GM12878 (cell line): ENCODE measurements around the gene TGFBR3. TPM values are rescaled to one million over a fixed set of nuclear protein-coding genes. Genes with fewer than 3 reads are reported as not detected.

Experiments
- ATAC-seq: fragments of 200-7000 bp; cut with Tn5 transposase; 3 replicates; pipeline ENCODE4 v1.9.1; 2020; ENCODE audit warnings: mild to moderate bottlenecking, moderate library complexity
- BruUV-seq: library from RNA; stranded (reverse); fragments of 400-500 nt; replicated peaks from 2 replicates; lab custom pipeline; 2021; lab: Mats Ljungman, UMichigan
- CTCF ChIA-PET: fragments of 300-600 bp; sonication (Branson Sonifier 250); formaldehyde crosslinking; extraction: SDS; loops from one replicate; lab custom pipeline; 2021; ENCODE audit warnings: inconsistent platforms; lab: Yijun Ruan, JAX
- POLR2A ChIA-PET: fragments of 350-600 bp; formaldehyde crosslinking; extraction: SDS; loops from one replicate; lab custom pipeline; 2021; ENCODE audit warnings: inconsistent platforms; lab: Charles Lee
- RAD21 ChIA-PET: fragments of 300-600 bp; sonication (Branson Sonifier 250); formaldehyde crosslinking; loops from one replicate; lab custom pipeline; 2023; ENCODE audit warnings: antibody characterized with exemption; ENCODE audit not compliant: unreplicated experiment; lab: Charles Lee
- SMC1A ChIA-PET: fragments of 300-600 bp; sonication (Branson Sonifier 250); formaldehyde crosslinking; loops from one replicate; lab custom pipeline; 2023; ENCODE audit not compliant: unreplicated experiment, uncharacterized antibody; lab: Charles Lee
- DNase-seq: peaks from one replicate; pipeline ENCODE4 v3.0.0-alpha.2; 2011; ENCODE audit warnings: low read depth, low spot score
- FAIRE-seq: peaks from 3 replicates; lab custom pipeline; 2011; peaks lifted over from hg19 to GRCh38; lab: Jason Lieb, UNC
- H2AFZ ChIP-seq: 2 replicates; pipeline ENCODE4 v1.6.0; 2011; ENCODE audit warnings: low read depth, low read length, control low read depth; ENCODE audit not compliant: control insufficient read depth
- H3K27ac ChIP-seq: 2 replicates; pipeline ENCODE4 v1.5.1; 2011; ENCODE audit warnings: control low read depth; ENCODE audit not compliant: control insufficient read depth, insufficient read depth
- H3K27me3 ChIP-seq, 2 experiments: replicated peaks in 1 of 2; 2 replicates each; pipeline versions ENCODE4 v1.6.0 to v1.6.1; 2011; ENCODE audit warnings: low read length in 1 of 2; ENCODE audit not compliant: control insufficient read depth in 2 of 2, insufficient read depth in 2 of 2
- H3K36me3 ChIP-seq, 2 experiments: 2 replicates each; pipeline ENCODE4 v1.5.1; 2011; ENCODE audit warnings: low read length in 1 of 2; ENCODE audit not compliant: control insufficient read depth in 2 of 2, insufficient read depth in 2 of 2
- H3K4me1 ChIP-seq: 2 replicates; pipeline ENCODE4 v1.6.1; 2011; ENCODE audit warnings: mild to moderate bottlenecking, low read length, moderate library complexity, mixed read lengths; ENCODE audit not compliant: control insufficient read depth, insufficient read depth
- H3K4me2 ChIP-seq: 2 replicates; pipeline ENCODE4 v1.6.0; 2011; ENCODE audit warnings: control low read depth; ENCODE audit not compliant: control insufficient read depth, insufficient read depth
- H3K4me3 ChIP-seq: fragments of 200-600 bp; sonication (generic); 2 replicates; pipeline ENCODE4 v1.5.1; 2016
- H3K79me2 ChIP-seq: 2 replicates; pipeline ENCODE4 v1.6.0; 2011; ENCODE audit warnings: low read length; ENCODE audit not compliant: control insufficient read depth, insufficient read depth
- H3K9ac ChIP-seq: 2 replicates; pipeline ENCODE4 v1.8.0; 2011; ENCODE audit warnings: low read length, control low read depth, mixed read lengths; ENCODE audit not compliant: control insufficient read depth, insufficient read depth
- H3K9me3 ChIP-seq: replicated peaks from 3 replicates; pipeline ENCODE4 v1.5.1; 2011; ENCODE audit warnings: mild to moderate bottlenecking, low read length; ENCODE audit not compliant: control insufficient read depth, insufficient read depth
- H4K20me1 ChIP-seq: 2 replicates; pipeline ENCODE4 v1.6.0; 2011; ENCODE audit not compliant: control insufficient read depth, insufficient read depth
- ATF3 ChIP-seq: IDR thresholded peaks from 2 replicates; pipeline ENCODE4 v1.6.1; 2011; ENCODE audit warnings: low read depth, mild to moderate bottlenecking, low read length, moderate library complexity, borderline replicate concordance; ENCODE audit errors: extremely low read depth
- BHLHE40 ChIP-seq, 2 experiments: fragments of 450-650 bp in 1 of 2; IDR thresholded peaks; 2 replicates each; pipeline ENCODE4 v1.6.1; 2011 to 2017; ENCODE audit warnings: low read depth in 2 of 2, borderline replicate concordance in 1 of 2, improper control_type of control experiment in 1 of 2, low read length in 1 of 2, mild to moderate bottlenecking in 1 of 2
- CBX5 ChIP-seq: sonication (generic); IDR thresholded peaks from 2 replicates; pipeline ENCODE4 v1.6.1; 2016; ENCODE audit warnings: low read depth, moderate library complexity, mild to moderate bottlenecking, inconsistent platforms
- CHD2 ChIP-seq: IDR thresholded peaks from 2 replicates; pipeline ENCODE4 v1.6.1; 2011; ENCODE audit warnings: low read depth, low read length, improper control_type of control experiment, borderline replicate concordance
- CREB1 ChIP-seq: IDR thresholded peaks from 2 replicates; pipeline ENCODE4 v1.6.1; 2012; ENCODE audit warnings: low read depth, mild to moderate bottlenecking, inconsistent platforms
- FOS ChIP-seq: IDR thresholded peaks from 3 replicates; pipeline ENCODE4 v1.6.1; 2011; ENCODE audit warnings: borderline replicate concordance; ENCODE audit not compliant: insufficient read length; ENCODE audit errors: extremely low read depth
- IRF4 ChIP-seq: IDR thresholded peaks from 2 replicates; pipeline ENCODE4 v1.6.1; 2011; ENCODE audit warnings: low read depth, low read length
- JUNB ChIP-seq: IDR thresholded peaks from 2 replicates; pipeline ENCODE4 v1.6.1; 2016; ENCODE audit warnings: antibody characterized with exemption, mild to moderate bottlenecking
- PAX8 ChIP-seq: fragments of 450-650 bp; IDR thresholded peaks from 2 replicates; pipeline ENCODE4 v1.6.1; 2017; ENCODE audit warnings: mild to moderate bottlenecking, moderate library complexity
- POU2F2 ChIP-seq: IDR thresholded peaks from 3 replicates; pipeline ENCODE4 v1.6.1; 2011; ENCODE audit warnings: low read depth, mild to moderate bottlenecking, low read length, borderline replicate concordance
- SMAD5 ChIP-seq: IDR thresholded peaks from 2 replicates; pipeline ENCODE4 v1.6.1; 2016; ENCODE audit warnings: antibody characterized with exemption, low read depth
- SUZ12 ChIP-seq: fragments of 200-600 bp; sonication (generic); IDR thresholded peaks from one replicate; pipeline ENCODE4 v1.6.1; 2018; ENCODE audit warnings: antibody characterized with exemption, mild to moderate bottlenecking; ENCODE audit not compliant: unreplicated experiment
- USF2 ChIP-seq: IDR thresholded peaks from 2 replicates; pipeline ENCODE4 v1.6.1; 2011; ENCODE audit warnings: low read depth, low read length, improper control_type of control experiment, borderline replicate concordance
- YBX1 ChIP-seq: fragments of 450-650 bp; IDR thresholded peaks from 2 replicates; pipeline ENCODE4 v1.6.1; 2016; ENCODE audit warnings: antibody characterized with exemption
- ZSCAN29 ChIP-seq: fragments of 450-650 bp; IDR thresholded peaks from 2 replicates; pipeline ENCODE4 v1.6.1; 2017; ENCODE audit warnings: mild to moderate bottlenecking, moderate library complexity
- WGBS: methylation state at CpG from one replicate; pipeline ENCODE4 v1.1.6; 2016; ENCODE audit warnings: low lambda C conversion rate; ENCODE audit not compliant: insufficient replicate concordance, insufficient coverage; ENCODE audit errors: missing lambda C conversion rate; 5-methylcytosine and 5-hydroxymethylcytosine counted together
- in situ Hi-C: fragments of 300-500 bp; cut with MboI; formaldehyde crosslinking; loops from 9 replicates; pipeline ENCODE4 v1.14.3; 2018; ENCODE audit warnings: mixed read lengths
- intact Hi-C: fragments of 100-400 bp; cut with micrococcal nuclease; formaldehyde crosslinking; loops from one replicate; pipeline ENCODE4 v1.14.2; 2022; ENCODE audit not compliant: unreplicated experiment
- polyA plus RNA-seq, 11 experiments: library from polyadenylated mRNA; depleted of rRNA in 4 of 11; unstranded in 6 of 11; stranded (reverse) in 5 of 11; fragments of >200 nt; fragmentation: Nextera tagmentation in 4 of 11; fragmentation: Illumina TruSeq in 1 of 11; extraction: Ambion mirVana in 4 of 11; extraction: Trizol in 1 of 11; gene quantifications; 1 replicate in 1 of 11; 2 replicates in 10 of 11; pipeline versions ENCODE4 v1.2.1 to v1.2.3, GENCODE V29; 2011 to 2016; ENCODE audit warnings: inconsistent platforms in 2 of 11, missing spikeins in 2 of 11, low read depth in 1 of 11
- total RNA-seq, 4 experiments: library from RNA; depleted of rRNA in 3 of 4; stranded (reverse); fragments of >200 nt in 3 of 4; fragmentation: Illumina TruSeq in 1 of 4; extraction: Trizol in 1 of 4; gene quantifications; 2 replicates each; pipeline versions ENCODE4 v1.2.1 to v1.2.3, GENCODE V29; 2013 to 2021

Gene TGFBR3
- total and polyA plus RNA-seq, 10 of the 15 experiments (the other 5 are each of a cell fraction or from before 2014, with no cell fraction given): 2.7 to 16.5 (median 12.6) TPM

- no peak overlapping the region for H3K4me3 ChIP-seq
- peaks cover 3% of the 10 kb centered on the region; the same call in 1 of the 2 replicates for H3K4me1 ChIP-seq
- TF ChIP-seq USF2 (no peak), CBX5 (no peak), JUNB (no peak), POU2F2 (no peak), CREB1 (no peak), YBX1 (no peak), ATF3 (no peak), ZSCAN29 (no peak), IRF4 (no peak), CHD2 (no peak), FOS (no peak), SUZ12 (no peak), BHLHE40 (IDR thresholded peaks at IDR 0.05; ENCODE audit: borderline replicate concordance in 1 of 2, low read depth in 2 of 2, low read length in 1 of 2) (no peak), SMAD5 (no peak), PAX8 (no peak)
- ChIA-PET CTCF (no interaction called here), RAD21 (no interaction called here), SMC1A (no interaction called here), POLR2A (no interaction called here)
- no peaks in the 10 kb centered on the region for H4K20me1 ChIP-seq
- no peak for DNase-seq
- no peak overlapping the region for H3K27ac ChIP-seq
- in situ Hi-C loops (no loop called here), intact Hi-C loops (no loop called here)
- no peaks in the 10 kb centered on the region for H3K27me3 ChIP-seq
- H3K36me3 ChIP-seq: no peaks in the 10 kb centered on the region
- no peak overlapping the region for H3K4me2 ChIP-seq
- ATAC-seq: no peak
- FAIRE-seq: no peak
- no peaks in the 10 kb centered on the region for H3K9me3 ChIP-seq
- no peaks in the 10 kb centered on the region for H3K79me2 ChIP-seq
- 23% methylated on average over 2 of the region's 2 CpGs for WGBS
- H3K9ac ChIP-seq: no peak overlapping the region
- no peak overlapping the region for H2AFZ ChIP-seq
- BruUV-seq: no TSS peak
These were observed 167.6 kb downstream of the TGFBR3 start for GRCh38 chr1:91718368-91718767.
